HG02981 (cell line): ENCODE data around the gene PPP1R3E.
"Not testable (repeated sequence)": the region's sequence is repeated elsewhere in the genome, so short reads cannot be mapped to it uniquely, and the experiment has no call there.

Experiments
- ATAC-seq: cut with Tn5 transposase; IDR thresholded peaks from one replicate; pipeline ENCODE4 v1.9.1; 2021; ENCODE audit warnings: mild to moderate bottlenecking, moderate library complexity; ENCODE audit not compliant: unreplicated experiment

PPP1R3E gene

GRCh38 chr14:23302290-23303225, at the start of gene PPP1R3E:
PPP1R3E (minus strand) TSS chr14:23302859; CDS start chr14:23302576, 283 bp downstream.
- ATAC-seq = peak; percentile 27

GRCh38 chr14:23351681-23352505, 49.2 kb upstream of the PPP1R3E start:
- ATAC-seq = no peak

- no peak for ATAC-seq
Measured at GRCh38 chr14:23349156-23349845, 46.6 kb upstream of the PPP1R3E start.

- ATAC-seq = no peak
Measured at GRCh38 chr14:23348297-23348655, 45.6 kb upstream of the PPP1R3E start.

- ATAC-seq = no peak
Measured at GRCh38 chr14:23347406-23348296, 45.0 kb upstream of the PPP1R3E start.

GRCh38 chr14:23346693-23347405, 44.2 kb upstream of the PPP1R3E start:
- no peak for ATAC-seq

- no peak for ATAC-seq
Measured at GRCh38 chr14:23345987-23346692, 43.5 kb upstream of the PPP1R3E start.

GRCh38 chr14:23344481-23344880, 41.8 kb upstream of the PPP1R3E start:
- ATAC-seq = no peak

GRCh38 chr14:23339506-23340268, 37.0 kb upstream of the PPP1R3E start:
- no peak for ATAC-seq

- ATAC-seq = no peak
Measured at GRCh38 chr14:23335623-23336022, 33.0 kb upstream of the PPP1R3E start.

- no peak for ATAC-seq
Measured at GRCh38 chr14:23327947-23328744, 25.5 kb upstream of the PPP1R3E start.

GRCh38 chr14:23326491-23327332, 24.1 kb upstream of the PPP1R3E start:
- ATAC-seq = no peak

- ATAC-seq = not testable (repeated sequence)
Measured at GRCh38 chr14:23325746-23326145, 23.1 kb upstream of the PPP1R3E start.

- ATAC-seq = no peak
Measured at GRCh38 chr14:23324993-23325392, 22.3 kb upstream of the PPP1R3E start.

GRCh38 chr14:23324455-23324846, 21.8 kb upstream of the PPP1R3E start:
- ATAC-seq = no peak

GRCh38 chr14:23323838-23324454, 21.3 kb upstream of the PPP1R3E start:
- ATAC-seq = no peak
